ENCODE results near the gene LITAF. TPM values are rescaled to one million over a fixed set of nuclear protein-coding genes. Genes with fewer than 3 reads are reported as not detected.

The LITAF gene
- total RNA-seq = 45.7 and 96.7 TPM in 2 replicates

- peak; percentile 4 for TF ChIP-seq CTCF (IDR thresholded peaks at IDR 0.05; ENCODE audit: insufficient read depth, low read depth, low read length)
- peak; percentile 61 for DNase-seq (ENCODE audit: low read depth)
- peak within 1 kb of the TSS; percentile 75 for H3K4me3 ChIP-seq (ENCODE audit: low read depth, low read length)
Measured at GRCh38 chr16:11586856-11587642, at the start of gene LITAF. TSS of gene LITAF (minus strand) at chr16:11586919. CDS start at chr16:11556730, 30,189 bp downstream.

GRCh38 chr16:11636172-11636721 lies 49.5 kb upstream of the LITAF start:
- H3K4me3 ChIP-seq (ENCODE audit: low read depth, low read length) = no peak overlapping the region
- DNase-seq (ENCODE audit: low read depth) = no peak
- TF ChIP-seq CTCF (IDR thresholded peaks at IDR 0.05; ENCODE audit: insufficient read depth, low read depth, low read length) = no peak

GRCh38 chr16:11635679-11636171 lies 49.0 kb upstream of the LITAF start:
- no peak for TF ChIP-seq CTCF (IDR thresholded peaks at IDR 0.05; ENCODE audit: insufficient read depth, low read depth, low read length)
- no peak overlapping the region for H3K4me3 ChIP-seq (ENCODE audit: low read depth, low read length)
- DNase-seq (ENCODE audit: low read depth) = no peak

GRCh38 chr16:11635113-11635652 lies 48.5 kb upstream of the LITAF start:
- TF ChIP-seq CTCF (IDR thresholded peaks at IDR 0.05; ENCODE audit: insufficient read depth, low read depth, low read length) = no peak
- H3K4me3 ChIP-seq (ENCODE audit: low read depth, low read length) = no peak overlapping the region
- DNase-seq (ENCODE audit: low read depth) = no peak

- no peak overlapping the region for H3K4me3 ChIP-seq (ENCODE audit: low read depth, low read length)
- DNase-seq (ENCODE audit: low read depth) = no peak
- TF ChIP-seq CTCF (IDR thresholded peaks at IDR 0.05; ENCODE audit: insufficient read depth, low read depth, low read length) = no peak
Measured at GRCh38 chr16:11634312-11634711, 47.6 kb upstream of the LITAF start.

GRCh38 chr16:11633113-11633512 lies 46.4 kb upstream of the LITAF start:
- DNase-seq (ENCODE audit: low read depth) = no peak
- no peak overlapping the region for H3K4me3 ChIP-seq (ENCODE audit: low read depth, low read length)
- TF ChIP-seq CTCF (IDR thresholded peaks at IDR 0.05; ENCODE audit: insufficient read depth, low read depth, low read length) = no peak

Measured in fibroblast of villous mesenchyme (primary cell).